Activated CD4-positive, alpha-beta T cell treated with anti-CD3 and anti-CD28 coated beads for 1 hour (primary cell): Measurements from ENCODE around the gene PTPRT.

Source experiments
- DNase-seq: peaks from one replicate; pipeline ENCODE4 v3.0.0-alpha.2; 2020

The PTPRT gene

GRCh38 chr20:43096126-43096930, 93.4 kb downstream of the PTPRT start:
- DNase-seq = no peak

GRCh38 chr20:43095034-43095433, 94.7 kb downstream of the PTPRT start:
- no peak for DNase-seq

GRCh38 chr20:43092386-43093088, 97.2 kb downstream of the PTPRT start:
- DNase-seq = no peak

- no peak for DNase-seq
Measured at GRCh38 chr20:43068482-43068881, 121.2 kb downstream of the PTPRT start.

- DNase-seq = no peak
Measured at GRCh38 chr20:43066125-43066524, 123.6 kb downstream of the PTPRT start.

GRCh38 chr20:43065299-43065698, 124.4 kb downstream of the PTPRT start:
- DNase-seq = no peak

- DNase-seq = no peak
Measured at GRCh38 chr20:43058077-43058476, 131.6 kb downstream of the PTPRT start.

GRCh38 chr20:43057317-43057716, 132.4 kb downstream of the PTPRT start:
- DNase-seq = no peak

- DNase-seq = no peak
Measured at GRCh38 chr20:43055181-43055884, 134.4 kb downstream of the PTPRT start.

GRCh38 chr20:43052532-43052931, 137.2 kb downstream of the PTPRT start:
- DNase-seq = no peak

- no peak for DNase-seq
Measured at GRCh38 chr20:43046966-43047365, 142.7 kb downstream of the PTPRT start.

GRCh38 chr20:43043887-43044286, 145.8 kb downstream of the PTPRT start:
- no peak for DNase-seq

GRCh38 chr20:43040427-43040826, 149.3 kb downstream of the PTPRT start:
- no peak for DNase-seq

- no peak for DNase-seq
Measured at GRCh38 chr20:43037605-43038309, 151.9 kb downstream of the PTPRT start.

- no peak for DNase-seq
Measured at GRCh38 chr20:43034981-43035724, 154.6 kb downstream of the PTPRT start.

- no peak for DNase-seq
Measured at GRCh38 chr20:43032459-43032858, 157.2 kb downstream of the PTPRT start.

- no peak for DNase-seq
Measured at GRCh38 chr20:43029176-43029575, 160.5 kb downstream of the PTPRT start.

- no peak for DNase-seq
Measured at GRCh38 chr20:43028470-43028869, 161.2 kb downstream of the PTPRT start.

- no peak for DNase-seq
Measured at GRCh38 chr20:43023836-43024235, 165.9 kb downstream of the PTPRT start.

- no peak for DNase-seq
Measured at GRCh38 chr20:43022568-43022967, 167.1 kb downstream of the PTPRT start.

- no peak for DNase-seq
Measured at GRCh38 chr20:43022081-43022480, 167.6 kb downstream of the PTPRT start.
